HG03432 (cell line): ENCODE results near the gene PRKCA.
"Not testable (repeated sequence)": the region's sequence is repeated elsewhere in the genome, so short reads cannot be mapped to it uniquely, and the experiment has no call there.

Source experiments
- ATAC-seq: cut with Tn5 transposase; IDR thresholded peaks from one replicate; pipeline ENCODE4 v1.9.1; 2021; ENCODE audit warnings: mild to moderate bottlenecking, moderate library complexity; ENCODE audit not compliant: unreplicated experiment

The PRKCA gene

DNA sequence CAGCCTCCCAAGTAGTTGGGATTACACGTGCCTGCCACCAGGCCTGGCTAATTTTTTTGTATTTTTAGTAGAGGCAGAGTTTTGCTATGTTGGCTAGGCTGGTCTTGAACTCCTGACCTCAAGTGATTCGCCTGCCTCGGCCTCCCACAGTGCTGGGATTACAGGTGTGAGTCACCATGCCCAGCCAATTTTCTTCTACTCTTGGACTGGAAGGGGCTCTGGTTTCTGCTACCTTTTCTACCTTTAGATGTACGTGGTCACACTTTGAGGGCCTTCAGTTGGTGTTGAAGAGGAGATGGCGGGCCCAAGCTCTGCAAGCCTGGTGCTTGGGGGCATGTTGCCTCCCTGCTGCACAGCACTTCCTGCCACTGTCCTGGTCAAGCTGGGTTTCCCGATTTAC is 173.6 kb downstream of the PRKCA start:
- no peak for ATAC-seq

DNA sequence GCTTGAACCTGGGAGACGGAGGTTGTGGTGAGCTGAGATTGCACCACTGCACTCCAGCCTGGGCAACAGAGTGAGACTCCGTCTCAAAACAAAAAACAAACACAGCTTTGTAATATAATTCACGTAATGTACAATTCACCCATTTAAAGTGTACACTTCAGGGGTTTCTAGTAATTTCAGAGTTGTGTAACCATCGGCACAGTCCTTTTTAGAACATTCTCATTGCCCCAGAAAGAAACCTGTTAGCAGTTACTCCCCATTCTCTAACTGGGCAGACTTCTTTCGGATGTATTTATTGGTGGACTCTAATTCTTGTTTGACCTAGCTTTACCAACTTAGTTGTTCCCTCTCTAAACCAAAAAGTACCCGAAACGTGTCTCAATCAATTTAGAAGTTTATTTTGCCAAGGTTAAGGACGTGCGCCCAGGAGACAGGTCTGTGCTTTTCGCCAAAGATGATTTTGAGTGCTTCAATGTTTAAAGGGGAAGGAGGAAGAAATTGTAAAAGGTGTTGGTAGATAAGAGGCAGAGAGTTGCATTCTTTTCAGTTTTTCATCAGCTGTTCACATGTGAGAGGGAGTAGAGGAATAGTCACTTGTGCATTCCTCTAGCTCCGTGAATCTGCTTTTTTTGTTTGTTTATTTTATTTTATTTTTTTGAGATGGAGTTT is 175.3 kb downstream of the PRKCA start:
- no peak for ATAC-seq

DNA sequence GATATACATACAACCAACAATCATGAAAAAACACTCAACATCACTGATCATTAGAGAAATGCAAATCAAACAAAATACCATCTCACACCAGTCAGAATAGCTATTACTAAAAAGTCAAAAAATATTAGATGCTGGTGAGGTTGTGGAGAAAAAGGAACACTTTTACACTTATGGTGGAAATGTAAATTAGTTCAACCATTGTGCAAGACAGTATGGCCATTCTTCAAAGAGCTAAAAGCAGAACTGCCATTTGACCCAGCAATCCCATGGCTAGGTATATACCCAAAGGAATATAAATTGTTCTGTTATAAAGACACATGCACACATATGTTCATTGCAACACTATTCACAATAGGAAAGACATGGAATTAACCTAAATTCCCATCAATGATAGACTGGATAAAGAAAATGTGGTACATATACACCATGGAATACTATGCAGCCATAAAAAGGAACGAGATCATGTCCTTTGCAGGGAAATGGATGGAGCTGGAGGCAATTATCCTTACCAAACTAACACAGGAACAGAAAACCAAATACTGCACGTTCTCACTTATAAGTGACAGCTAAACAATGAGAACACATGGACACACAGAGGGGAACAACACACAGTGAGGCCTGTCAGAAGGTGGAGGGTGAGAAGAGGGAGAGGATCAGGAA is 176.9 kb downstream of the PRKCA start:
- ATAC-seq, result not testable (repeated sequence)

DNA sequence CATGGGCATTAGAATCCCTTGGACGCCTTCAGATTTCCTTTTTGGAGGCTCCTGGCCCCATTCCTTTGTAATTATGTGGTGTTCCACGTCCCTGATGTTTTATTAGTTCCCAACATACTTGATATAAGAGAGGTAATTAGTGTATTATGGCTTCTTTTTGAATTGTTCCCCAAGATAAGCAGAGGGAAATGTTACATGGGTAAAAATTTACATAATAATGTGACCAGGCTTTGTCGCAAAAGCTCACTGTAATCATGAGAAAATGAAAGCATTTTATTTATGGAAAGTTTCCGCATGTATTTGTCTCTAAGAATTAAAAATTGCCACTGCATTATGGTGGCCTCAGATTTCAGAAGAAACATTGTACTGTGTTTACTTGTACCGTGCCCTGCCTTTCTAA is 177.8 kb downstream of the PRKCA start:
- no peak for ATAC-seq

DNA sequence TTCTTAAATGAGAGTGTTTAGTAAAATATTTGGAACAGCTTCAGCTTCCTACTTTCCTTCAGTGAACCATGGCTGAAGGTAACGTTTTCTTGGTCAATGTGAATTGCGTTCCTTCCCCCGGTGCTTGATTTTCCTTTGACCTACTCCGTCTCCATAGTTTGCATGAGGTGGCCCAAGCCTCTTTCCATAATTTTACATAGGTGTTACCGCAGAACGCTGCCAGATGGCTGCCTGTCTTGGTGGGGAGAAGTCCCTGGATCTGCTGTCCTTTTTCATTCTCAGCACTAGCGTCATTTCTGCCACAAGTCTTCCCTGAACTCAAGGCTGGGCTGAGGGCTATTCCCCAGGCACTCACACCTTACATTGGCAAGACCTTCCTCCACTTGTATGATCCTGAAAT is 178.4 kb downstream of the PRKCA start:
- ATAC-seq, result no peak

DNA sequence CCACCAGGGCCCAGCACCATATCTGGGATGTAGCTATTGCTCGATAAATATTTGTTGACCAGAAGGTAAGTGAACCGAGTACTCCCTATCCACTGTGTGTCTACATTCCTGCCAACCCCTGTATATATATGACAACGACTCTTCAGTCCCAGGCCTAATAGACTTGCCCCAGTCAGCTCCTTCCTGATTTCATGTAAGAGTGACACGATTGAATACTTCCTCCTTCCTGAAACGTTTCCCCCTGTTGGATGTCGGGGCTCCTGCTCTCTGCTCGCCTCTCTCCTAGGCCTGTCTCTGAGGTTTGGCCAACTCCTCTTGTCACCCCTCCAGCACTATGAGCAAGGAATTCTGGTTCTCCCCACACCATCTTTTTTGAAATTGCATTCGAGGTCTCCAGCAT is 178.9 kb downstream of the PRKCA start:
- ATAC-seq, result no peak

DNA sequence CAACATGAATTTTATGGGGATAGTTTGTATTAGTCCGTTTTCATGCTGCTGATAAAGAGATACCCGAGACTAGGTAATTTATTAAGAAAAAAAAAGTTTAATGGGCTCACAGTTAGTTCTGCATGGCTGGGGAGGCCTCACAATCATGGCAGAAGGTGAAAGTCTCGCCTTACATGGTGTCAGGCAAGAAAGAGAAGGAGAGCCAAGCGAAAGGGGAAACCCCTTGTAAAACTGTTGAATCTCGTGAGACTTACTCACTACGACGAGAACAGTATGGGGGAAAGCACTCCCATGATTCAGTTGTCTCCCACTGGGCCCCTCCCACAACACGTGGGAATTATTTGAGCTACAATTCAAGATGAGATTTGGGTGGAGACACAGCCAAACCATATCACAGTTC is 181.5 kb downstream of the PRKCA start:
- no peak for ATAC-seq

DNA sequence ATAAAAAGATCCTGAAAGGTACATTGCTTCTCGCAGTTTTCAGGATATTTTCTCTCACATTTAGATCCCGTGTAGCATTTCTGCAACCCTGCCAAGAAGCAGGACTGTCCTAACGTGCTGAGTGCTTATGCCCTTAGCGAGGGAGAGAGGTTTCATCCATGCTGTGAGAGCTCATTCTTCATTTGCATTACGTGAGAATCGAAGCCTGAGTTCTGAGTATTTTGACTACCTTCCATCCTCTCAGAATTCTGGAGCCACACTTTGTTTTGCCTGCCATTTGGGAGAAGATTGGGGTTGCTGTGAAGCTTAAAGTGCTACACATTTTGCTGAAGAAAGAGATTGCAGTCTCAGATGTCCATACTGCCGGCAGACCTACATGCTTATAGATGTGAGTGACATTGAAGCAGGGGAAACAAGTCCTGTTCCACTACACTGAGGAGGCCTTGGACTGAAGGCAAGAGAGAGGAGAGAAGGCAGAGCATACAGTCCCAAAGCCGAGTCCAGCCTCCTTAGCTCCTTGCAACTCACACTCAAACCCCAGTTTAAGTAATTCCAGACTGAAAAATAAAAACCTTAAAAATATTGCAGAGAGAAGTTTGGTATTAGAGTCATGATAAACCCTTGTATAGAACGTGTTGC is 183.0 kb downstream of the PRKCA start:
- ATAC-seq, result no peak

DNA sequence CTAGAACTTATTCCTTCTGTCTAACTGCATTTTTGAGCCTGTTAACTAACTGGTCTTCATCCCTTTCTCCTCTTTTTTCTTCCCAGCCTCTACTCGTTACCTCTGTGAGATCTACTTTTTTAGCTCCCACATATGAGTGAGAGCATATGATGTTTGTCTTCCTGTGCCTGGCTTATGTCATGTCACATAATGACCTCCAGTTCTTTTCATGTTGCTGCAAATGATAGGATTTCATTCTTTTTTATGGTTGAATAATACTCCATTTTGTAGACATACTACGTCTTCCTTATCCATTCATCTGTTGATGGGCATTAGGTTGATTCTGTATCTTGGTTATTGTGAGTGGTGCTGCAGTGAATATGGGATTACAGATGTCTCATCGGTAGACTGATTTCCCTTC is 184.7 kb downstream of the PRKCA start:
- ATAC-seq, result no peak

DNA sequence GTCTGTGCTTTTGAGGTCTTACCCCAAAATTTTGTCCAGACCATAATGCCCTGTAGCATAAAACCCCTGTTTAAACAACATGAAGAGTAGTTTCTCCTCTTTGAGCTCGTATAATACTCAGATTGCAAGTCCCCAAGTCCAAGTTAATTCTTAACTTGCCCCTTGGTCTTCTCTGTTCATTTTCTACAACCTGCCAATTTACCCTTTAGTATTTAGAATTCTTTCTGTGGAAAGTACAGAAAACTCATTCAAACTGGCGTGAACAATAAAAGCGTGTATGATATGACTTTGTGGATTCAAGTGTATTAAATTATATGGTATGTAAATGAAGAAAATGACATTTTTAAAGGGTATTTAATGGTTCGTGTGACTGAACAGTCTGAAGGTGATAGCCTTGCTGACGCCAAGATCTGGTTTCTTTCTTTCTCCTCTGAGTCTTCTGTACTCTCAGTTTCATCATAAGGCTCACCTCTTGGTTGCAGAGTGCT is 185.6 kb downstream of the PRKCA start:
- no peak for ATAC-seq

DNA sequence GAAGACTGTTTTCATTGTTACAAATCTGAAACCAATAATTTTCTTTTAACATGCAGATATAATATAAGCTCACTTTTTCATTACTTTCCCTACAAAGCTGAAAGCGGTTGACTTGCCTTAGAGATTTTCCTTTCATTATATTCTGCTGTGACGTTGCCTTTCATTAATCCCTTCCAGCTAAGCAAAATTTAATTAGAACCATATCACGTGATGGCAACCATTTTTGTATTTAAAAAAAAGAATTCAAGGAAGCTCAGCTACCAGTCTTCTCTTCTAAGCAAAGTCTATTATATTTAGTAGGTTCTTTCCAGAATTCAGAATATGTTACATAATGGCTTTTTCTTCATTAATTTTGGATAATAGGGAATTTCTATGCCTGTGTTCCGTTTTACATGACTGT is 186.5 kb downstream of the PRKCA start:
- ATAC-seq, result no peak

DNA sequence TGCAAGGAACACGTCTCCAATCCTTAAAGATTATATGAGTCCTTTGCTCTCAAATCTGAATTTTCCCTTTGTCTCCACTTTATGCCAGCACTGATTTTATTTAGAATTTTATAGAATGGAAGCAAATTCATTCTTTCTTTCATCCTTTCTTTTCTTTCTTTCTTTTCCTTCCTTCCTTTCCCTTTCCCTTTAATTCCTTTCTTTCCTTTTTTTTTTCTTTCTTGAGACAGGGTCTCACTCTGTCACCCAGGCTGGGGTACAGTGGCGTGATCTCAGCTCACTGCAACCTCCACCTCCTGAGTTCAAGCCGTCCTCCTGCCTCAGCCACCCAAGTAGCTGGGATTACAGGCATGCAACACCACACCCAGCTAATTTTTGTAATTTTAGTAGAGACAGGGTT is 187.2 kb downstream of the PRKCA start:
- ATAC-seq, result not testable (repeated sequence)

DNA sequence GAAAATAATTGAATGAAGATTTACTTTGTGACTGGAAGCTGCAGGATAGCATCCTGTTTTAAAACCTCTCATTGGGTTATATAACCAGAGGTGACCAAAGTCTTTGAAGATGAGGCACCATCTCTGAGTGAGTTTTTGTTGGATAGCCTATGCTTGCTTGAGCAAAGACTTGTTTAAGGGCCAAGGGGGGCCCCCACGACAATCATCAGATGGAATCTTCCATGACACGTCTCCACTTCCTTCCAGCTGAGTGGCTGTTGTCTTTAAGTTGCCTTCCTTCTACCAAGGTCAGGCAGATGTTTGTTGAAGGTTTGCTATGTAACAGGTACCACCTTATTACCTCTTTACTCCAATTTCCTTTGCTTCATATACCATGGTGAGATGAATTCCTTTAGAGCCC is 188.8 kb downstream of the PRKCA start:
- no peak for ATAC-seq

DNA sequence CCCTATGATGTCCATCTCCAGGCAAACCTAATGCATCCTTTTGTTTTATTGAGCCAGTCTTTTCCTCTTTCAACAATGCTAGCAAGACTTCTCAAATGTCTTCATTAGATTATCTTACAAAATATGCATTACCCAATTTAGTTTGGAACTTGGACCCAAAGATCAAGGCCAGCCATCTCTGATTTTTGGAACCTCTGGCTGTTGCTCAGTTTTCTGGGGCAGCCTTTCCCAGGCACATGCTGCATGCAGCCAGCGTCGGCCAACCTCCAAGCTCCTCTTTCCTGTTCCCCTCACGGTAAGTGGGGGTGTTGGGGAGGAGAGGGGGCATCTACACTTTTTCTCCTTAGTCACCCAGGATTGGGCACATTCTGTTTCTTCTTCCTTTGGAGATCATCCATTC is 189.3 kb downstream of the PRKCA start:
- ATAC-seq, result no peak

DNA sequence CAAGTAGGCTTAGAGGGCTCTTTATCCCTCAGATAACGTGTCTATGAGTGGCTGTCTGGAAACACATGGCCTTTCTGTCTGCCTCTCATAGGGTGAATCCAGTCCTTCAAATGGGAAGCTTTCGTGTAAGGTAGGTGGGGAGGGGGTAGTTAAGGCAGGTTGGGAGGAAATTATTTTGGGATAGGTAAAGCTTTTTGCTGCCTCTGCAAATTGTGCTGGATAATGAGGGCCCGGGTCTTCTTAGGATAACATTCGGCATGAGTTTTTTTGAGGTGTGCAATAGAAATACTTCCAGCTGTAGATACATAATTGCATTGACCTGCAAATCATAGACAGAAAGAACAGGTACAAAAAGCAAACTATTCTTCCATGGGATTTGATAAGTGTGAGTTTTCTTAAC is 189.7 kb downstream of the PRKCA start:
- no peak for ATAC-seq

DNA sequence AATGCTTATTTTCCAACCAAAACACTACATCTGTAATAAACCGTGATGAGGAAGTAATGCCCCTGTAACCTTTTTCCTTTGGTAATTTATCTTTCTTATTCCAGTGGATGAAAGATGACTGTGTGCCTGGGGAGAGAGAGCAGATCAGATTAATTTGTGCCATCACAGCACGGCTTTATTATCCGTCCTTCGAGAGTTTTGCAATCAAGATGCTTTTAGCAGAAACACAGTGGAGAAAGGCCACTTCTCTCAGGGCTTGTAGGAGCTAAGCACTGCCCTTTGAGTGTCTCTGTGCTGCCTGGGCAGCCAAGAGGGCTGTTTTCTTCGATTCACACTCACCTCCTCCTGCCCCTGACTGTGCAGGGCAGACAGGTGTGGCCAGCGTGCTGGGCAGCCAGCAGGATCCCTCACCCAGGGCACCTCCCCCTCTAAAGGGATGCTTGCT is 190.2 kb downstream of the PRKCA start:
- ATAC-seq, result no peak

DNA sequence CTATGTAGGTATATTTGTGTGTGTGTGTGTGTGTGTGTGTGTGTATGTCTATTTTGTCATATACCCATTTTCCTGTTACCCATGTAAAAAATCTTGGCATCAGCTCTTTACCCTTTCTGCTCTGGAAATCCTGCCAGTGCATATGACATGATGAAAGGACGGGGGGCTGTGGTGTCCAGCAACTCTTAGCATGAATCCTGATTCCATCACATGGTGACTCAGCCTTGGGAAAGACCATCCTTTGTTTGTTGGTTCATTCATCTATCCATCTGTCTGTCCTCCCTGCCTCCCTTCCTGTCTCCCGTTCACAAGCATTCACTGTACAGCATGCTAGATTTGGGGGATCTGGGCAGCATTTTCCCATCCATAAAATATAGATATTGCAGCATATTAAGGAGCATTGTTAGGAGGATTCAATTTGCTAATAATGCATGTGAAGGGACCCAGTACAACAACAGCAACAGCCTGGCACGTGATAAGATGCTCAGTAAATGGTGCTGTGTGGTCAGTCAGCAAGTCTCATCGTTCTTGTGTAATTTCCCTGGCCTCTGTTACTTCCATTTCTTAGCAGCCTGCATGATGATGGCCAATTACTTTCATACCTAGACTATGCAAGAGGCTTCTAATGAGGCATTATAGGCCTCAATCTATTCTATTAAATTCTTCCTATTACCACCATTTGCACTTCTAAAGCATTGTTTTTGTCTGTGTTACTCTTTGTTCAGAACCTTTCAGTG is 191.0 kb downstream of the PRKCA start:
- no peak for ATAC-seq

DNA sequence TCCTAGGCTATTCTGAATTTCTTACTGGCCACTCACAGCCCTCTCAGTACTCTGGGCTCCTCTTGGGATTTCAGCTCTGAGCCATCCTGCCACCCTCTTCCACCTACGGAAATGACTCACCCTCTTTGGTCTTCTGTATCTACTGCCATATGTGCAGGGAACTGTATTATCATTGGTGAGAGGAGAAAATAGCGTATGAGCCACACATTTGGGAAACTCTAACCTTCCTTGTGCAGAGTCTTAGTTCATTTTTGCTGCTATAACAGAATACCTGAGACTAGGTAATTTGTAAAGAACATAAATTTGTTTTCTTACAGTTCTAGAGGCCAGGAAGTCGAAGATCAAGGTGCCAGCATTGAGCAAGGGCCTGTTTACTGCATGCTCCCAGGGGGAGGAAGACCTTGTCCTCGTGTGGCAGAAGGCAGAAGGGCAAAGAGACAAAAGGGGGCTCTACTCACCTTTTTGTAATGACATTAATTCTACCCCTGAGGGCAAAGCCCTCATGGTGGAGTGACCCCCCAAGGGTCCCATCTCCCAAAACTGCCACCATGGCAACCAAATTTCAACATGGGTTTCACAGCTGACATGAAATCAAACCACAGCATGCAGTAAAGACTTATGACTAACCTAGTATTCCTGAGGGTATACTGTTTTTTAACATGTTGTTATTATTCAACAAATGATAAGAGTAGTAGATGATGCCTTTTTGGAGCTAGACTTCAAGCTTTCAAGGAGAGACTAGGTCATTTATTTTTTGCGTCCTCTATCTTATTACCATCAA is 191.8 kb downstream of the PRKCA start:
- ATAC-seq, result no peak

DNA sequence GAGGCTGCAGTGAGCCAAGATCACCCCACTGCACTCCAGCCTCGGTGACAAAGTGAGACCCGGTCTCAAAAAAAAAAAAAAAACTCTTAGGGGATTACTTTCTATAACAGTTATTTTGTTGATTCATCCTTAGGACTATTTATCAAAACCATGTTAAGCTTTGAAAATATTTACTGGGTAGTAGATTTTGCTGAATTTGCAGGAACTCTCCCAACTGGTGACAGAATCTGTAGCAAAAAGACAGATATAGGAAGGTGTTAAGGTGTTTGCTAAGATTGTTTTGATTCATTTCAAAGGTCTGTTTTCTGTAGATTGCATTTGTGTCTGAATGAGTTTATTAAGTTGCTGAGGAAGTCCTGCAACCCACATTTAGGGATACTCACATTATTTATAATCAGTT is 192.6 kb downstream of the PRKCA start:
- no peak for ATAC-seq

DNA sequence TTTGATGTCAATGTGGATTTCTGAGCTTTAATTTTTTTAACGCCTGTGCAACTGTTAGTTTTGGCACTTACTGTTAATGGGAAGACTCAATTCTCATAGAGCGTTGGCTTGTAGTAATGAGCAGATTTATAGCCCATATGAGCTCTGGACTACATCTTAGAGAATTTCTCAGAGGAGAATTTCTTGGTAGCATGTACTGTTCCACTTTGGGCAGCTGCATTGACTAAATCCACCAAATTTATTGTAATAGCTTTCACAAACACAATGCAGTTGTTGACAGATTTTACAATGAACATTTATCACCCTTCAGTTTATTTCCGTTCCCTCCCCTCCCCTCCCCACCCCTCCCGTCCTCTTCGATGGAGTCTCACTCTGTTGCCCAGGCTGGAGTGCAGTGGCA is 193.9 kb downstream of the PRKCA start:
- no peak for ATAC-seq

DNA sequence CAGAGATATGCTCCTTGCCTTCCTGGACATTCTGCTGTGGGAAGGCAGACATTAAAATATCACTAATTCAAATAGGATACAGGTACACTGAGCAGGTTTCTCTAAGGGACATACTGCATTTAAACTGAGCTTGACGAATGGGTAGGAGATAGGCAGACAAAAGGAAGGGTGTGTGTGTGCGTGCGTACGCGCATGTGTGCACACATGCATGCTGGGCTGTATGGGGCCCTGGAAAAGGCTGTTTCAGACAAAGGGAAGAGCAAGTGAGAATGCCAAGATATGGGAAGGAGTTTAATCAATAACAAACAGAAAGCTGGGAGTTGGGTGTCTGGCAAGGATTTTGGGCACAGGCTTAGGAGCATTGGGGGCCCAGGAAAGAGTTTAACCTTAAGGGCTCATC is 196.2 kb downstream of the PRKCA start:
- no peak for ATAC-seq
